Skeletal muscle tissue (tissue), 4 donors: ENCODE results near the gene REPIN1. TPM values are rescaled to one million over a fixed set of nuclear protein-coding genes. Genes with fewer than 3 reads are reported as not detected.
"Not testable (repeated sequence)": the region's sequence is repeated elsewhere in the genome, so short reads cannot be mapped to it uniquely, and the experiment has no call there.

Experiments
- H3K27ac ChIP-seq: one replicate; pipeline ENCODE4 v1.7.0; 2013; ENCODE audit warnings: mild to moderate bottlenecking, low read depth, low read length, inconsistent platforms
- H3K27me3 ChIP-seq, 3 donors: one replicate each; pipeline ENCODE4 v1.7.0; 2013; ENCODE audit warnings: low read length in 3 of 3; ENCODE audit not compliant: control insufficient read depth in 3 of 3, insufficient read depth in 3 of 3
- H3K36me3 ChIP-seq, 3 donors: one replicate each; pipeline ENCODE4 v1.7.0; 2013; ENCODE audit warnings: low read length in 3 of 3; ENCODE audit not compliant: control insufficient read depth in 3 of 3, insufficient read depth in 3 of 3
- H3K4me1 ChIP-seq, 3 donors: one replicate each; pipeline ENCODE4 v1.7.0; 2013; ENCODE audit warnings: low read length in 3 of 3, mild to moderate bottlenecking in 3 of 3; ENCODE audit not compliant: control insufficient read depth in 3 of 3, insufficient read depth in 3 of 3
- H3K4me3 ChIP-seq, 3 donors: one replicate each; pipeline ENCODE4 v1.7.0; 2013; ENCODE audit warnings: low read length in 3 of 3
- H3K9ac ChIP-seq, 3 donors: one replicate each; pipeline ENCODE4 v1.7.0; 2013; ENCODE audit warnings: low read length in 3 of 3, mild to moderate bottlenecking in 3 of 3, moderate library complexity in 2 of 3, low read depth in 1 of 3
- H3K9me3 ChIP-seq, 3 donors: one replicate each; pipeline ENCODE4 v1.7.0; 2013; ENCODE audit warnings: low read length in 3 of 3; ENCODE audit not compliant: control insufficient read depth in 3 of 3
- total RNA-seq: library from RNA; depleted of rRNA; stranded (reverse); fragments of >200 nt; gene quantifications from one replicate; pipeline ENCODE4 v1.2.3, GENCODE V29; 2014
- donor health status: Osteomylitis.

The REPIN1 gene
- total RNA-seq, 1 donor from 2014 or later, result 31.3 TPM

- H3K9me3 ChIP-seq, H3K4me3 ChIP-seq, H3K36me3 ChIP-seq, H3K27me3 ChIP-seq: not testable (repeated sequence)
- Histone ChIP-seq H3K9ac (peak overlapping the region in 2 of 3 donors; percentile 54 to 69), H3K4me1 (peaks cover 18 to 61% (median 39%) of the 10 kb centered on the region in 3 donors), H3K27ac (peak overlapping the region; percentile 28)
Observed at GRCh38 chr7:150385884-150386283, 17.3 kb downstream of the REPIN1 start.

GRCh38 chr7:150388306-150388705 is 19.7 kb downstream of the REPIN1 start:
- Histone ChIP-seq H3K9ac (peak overlapping the region in 2 of 3 donors; percentile 40 to 66), H3K27me3 (no peaks in the 10 kb centered on the region), H3K4me1 (peaks cover 18 to 54% (median 34%) of the 10 kb centered on the region in 3 donors), H3K9me3 (no peaks in the 10 kb centered on the region), H3K27ac (peak overlapping the region; percentile 62), H3K36me3 (peaks cover 0 to 3% (median 2%) of the 10 kb centered on the region in 3 donors), H3K4me3 (peak overlapping the region in 1 of 3 donors; percentile 31)

GRCh38 chr7:150388709-150389531 is 20.3 kb downstream of the REPIN1 start:
- Histone ChIP-seq H3K4me3 (peak overlapping the region in 2 of 3 donors; percentile 4 to 41), H3K9me3 (no peaks in the 10 kb centered on the region), H3K36me3 (peaks cover 0 to 3% (median 2%) of the 10 kb centered on the region in 3 donors), H3K9ac (peak overlapping the region; percentile 16 to 66 (median 54)), H3K4me1 (peaks cover 18 to 52% (median 34%) of the 10 kb centered on the region in 3 donors), H3K27ac (peak overlapping the region; percentile 62), H3K27me3 (no peaks in the 10 kb centered on the region)

GRCh38 chr7:150389532-150389816 is 20.9 kb downstream of the REPIN1 start:
- H3K4me1 ChIP-seq, result peaks cover 18 to 46% (median 33%) of the 10 kb centered on the region in 3 donors
- no peaks in the 10 kb centered on the region for H3K27me3 ChIP-seq
- H3K9ac ChIP-seq, result peak overlapping the region; percentile 16 to 66 (median 54)
- peak overlapping the region; percentile 48 for H3K27ac ChIP-seq
- H3K36me3 ChIP-seq, result peaks cover 0 to 3% (median 2%) of the 10 kb centered on the region in 3 donors
- H3K9me3 ChIP-seq, result no peaks in the 10 kb centered on the region
- H3K4me3 ChIP-seq, result peak overlapping the region in 1 of 3 donors; percentile 4

GRCh38 chr7:150390205-150390604 is 21.6 kb downstream of the REPIN1 start:
- Histone ChIP-seq H3K9me3 (no peaks in the 10 kb centered on the region), H3K9ac (no peak overlapping the region), H3K4me1 (peaks cover 18 to 39% (median 28%) of the 10 kb centered on the region in 3 donors), H3K27ac (no peak overlapping the region), H3K4me3 (no peak overlapping the region), H3K27me3 (no peaks in the 10 kb centered on the region), H3K36me3 (peaks cover 0 to 3% (median 2%) of the 10 kb centered on the region in 3 donors)

- H3K27ac ChIP-seq, result no peak overlapping the region
- H3K9ac ChIP-seq, result no peak overlapping the region
- H3K4me1 ChIP-seq, result peaks cover 10 to 16% (median 13%) of the 10 kb centered on the region in 3 donors
- H3K27me3 ChIP-seq, result no peaks in the 10 kb centered on the region
- peaks cover 0 to 5% (median 3%) of the 10 kb centered on the region in 3 donors for H3K36me3 ChIP-seq
- H3K9me3 ChIP-seq, result no peaks in the 10 kb centered on the region
- H3K4me3 ChIP-seq, result no peak overlapping the region
Observed at GRCh38 chr7:150393325-150393724, 24.7 kb downstream of the REPIN1 start.

GRCh38 chr7:150396426-150396825 is 27.8 kb downstream of the REPIN1 start:
- Histone ChIP-seq H3K4me3 (no peak overlapping the region), H3K4me1 (peaks cover 8 to 16% (median 9%) of the 10 kb centered on the region in 3 donors), H3K9me3 (no peaks in the 10 kb centered on the region), H3K9ac (no peak overlapping the region), H3K27ac (no peak overlapping the region), H3K36me3 (peaks cover 0 to 3% (median 0%) of the 10 kb centered on the region in 3 donors), H3K27me3 (no peaks in the 10 kb centered on the region)

- Histone ChIP-seq H3K36me3 (peaks cover 0 to 3% (median 0%) of the 10 kb centered on the region in 3 donors), H3K9ac (no peak overlapping the region), H3K4me1 (peaks cover 8 to 16% (median 9%) of the 10 kb centered on the region in 3 donors), H3K27ac (no peak overlapping the region), H3K4me3 (no peak overlapping the region), H3K27me3 (no peaks in the 10 kb centered on the region), H3K9me3 (no peaks in the 10 kb centered on the region)
Observed at GRCh38 chr7:150396851-150397260, 28.2 kb downstream of the REPIN1 start.

- no peak overlapping the region for H3K27ac ChIP-seq
Observed at GRCh38 chr7:150397346-150398107, 28.9 kb downstream of the REPIN1 start.

More at GRCh38 chr7:150397346-150398107, 28.9 kb downstream of the REPIN1 start:
- H3K4me1 ChIP-seq, result peaks cover 8 to 16% (median 9%) of the 10 kb centered on the region in 3 donors
- no peak overlapping the region for H3K4me3 ChIP-seq
- peaks cover 0 to 3% (median 0%) of the 10 kb centered on the region in 3 donors for H3K36me3 ChIP-seq
- H3K27me3 ChIP-seq, result no peaks in the 10 kb centered on the region
- H3K9me3 ChIP-seq, result no peaks in the 10 kb centered on the region
- H3K9ac ChIP-seq, result no peak overlapping the region
